ENCODE results near the gene LYSET. TPM values are rescaled to one million over a fixed set of nuclear protein-coding genes. Genes with fewer than 3 reads are reported as not detected.
"Not testable (repeated sequence)": the region's sequence is repeated elsewhere in the genome, so short reads cannot be mapped to it uniquely, and the experiment has no call there.

LYSET gene
- total RNA-seq, 2 donors from 2014 or later: 7.3 to 28.9 TPM

GRCh38 chr14:93161411-93161940 lies 23.6 kb upstream of the LYSET start:
- Histone ChIP-seq H3K4me3 (no peak overlapping the region), H3K36me3 (no peaks in the 10 kb centered on the region), H3K27me3 (replicated peaks; ENCODE audit: insufficient read depth) (no peaks in the 10 kb centered on the region), H3K4me1 (replicated peaks) (no peaks in the 10 kb centered on the region), H3K9me3 (no peaks in the 10 kb centered on the region), H3K27ac (no peak overlapping the region)
- DNase-seq (ENCODE audit: low spot score): no peak
- intact Hi-C loops (cut with DNase I): no loop called here
- 71% methylated on average over 4 of the region's 4 CpGs for WGBS
- TF ChIP-seq CTCF (IDR thresholded peaks at IDR 0.05) (no peak), POLR2A (IDR thresholded peaks at IDR 0.05) (no peak), POLR2AphosphoS5 (IDR thresholded peaks at IDR 0.05) (no peak)

DNA sequence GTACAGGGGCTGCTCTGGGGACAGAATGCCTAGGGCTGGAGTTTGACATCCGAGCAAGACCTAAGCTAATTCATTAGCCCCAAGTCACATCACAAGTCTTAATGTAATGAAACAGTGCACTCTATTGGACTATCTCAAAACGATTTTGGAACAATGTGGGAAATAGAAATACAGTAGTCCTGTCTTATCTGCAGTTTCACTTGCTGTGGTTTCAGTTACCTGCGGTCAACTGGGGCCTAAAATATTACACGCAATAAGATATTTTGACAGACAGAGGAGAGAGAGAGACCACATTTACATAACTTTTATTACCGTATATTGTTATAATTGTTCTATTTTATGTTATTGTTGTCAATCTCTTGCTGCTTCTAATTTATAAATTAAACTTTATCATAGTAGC lies 21.6 kb upstream of the LYSET start:
- WGBS: 70% methylated on average over 5 of the region's 5 CpGs
- H3K36me3 ChIP-seq: no peaks in the 10 kb centered on the region
- no peak overlapping the region for H3K27ac ChIP-seq
- H3K27me3 ChIP-seq (replicated peaks; ENCODE audit: insufficient read depth): no peaks in the 10 kb centered on the region
- H3K9me3 ChIP-seq: no peaks in the 10 kb centered on the region
- H3K4me1 ChIP-seq (replicated peaks): no peaks in the 10 kb centered on the region
- DNase-seq (ENCODE audit: low spot score): no peak
- TF ChIP-seq POLR2AphosphoS5 (IDR thresholded peaks at IDR 0.05) (no peak), POLR2A (IDR thresholded peaks at IDR 0.05) (no peak)
- H3K4me3 ChIP-seq: no peak overlapping the region
- intact Hi-C loops (cut with DNase I): no loop called here

DNA sequence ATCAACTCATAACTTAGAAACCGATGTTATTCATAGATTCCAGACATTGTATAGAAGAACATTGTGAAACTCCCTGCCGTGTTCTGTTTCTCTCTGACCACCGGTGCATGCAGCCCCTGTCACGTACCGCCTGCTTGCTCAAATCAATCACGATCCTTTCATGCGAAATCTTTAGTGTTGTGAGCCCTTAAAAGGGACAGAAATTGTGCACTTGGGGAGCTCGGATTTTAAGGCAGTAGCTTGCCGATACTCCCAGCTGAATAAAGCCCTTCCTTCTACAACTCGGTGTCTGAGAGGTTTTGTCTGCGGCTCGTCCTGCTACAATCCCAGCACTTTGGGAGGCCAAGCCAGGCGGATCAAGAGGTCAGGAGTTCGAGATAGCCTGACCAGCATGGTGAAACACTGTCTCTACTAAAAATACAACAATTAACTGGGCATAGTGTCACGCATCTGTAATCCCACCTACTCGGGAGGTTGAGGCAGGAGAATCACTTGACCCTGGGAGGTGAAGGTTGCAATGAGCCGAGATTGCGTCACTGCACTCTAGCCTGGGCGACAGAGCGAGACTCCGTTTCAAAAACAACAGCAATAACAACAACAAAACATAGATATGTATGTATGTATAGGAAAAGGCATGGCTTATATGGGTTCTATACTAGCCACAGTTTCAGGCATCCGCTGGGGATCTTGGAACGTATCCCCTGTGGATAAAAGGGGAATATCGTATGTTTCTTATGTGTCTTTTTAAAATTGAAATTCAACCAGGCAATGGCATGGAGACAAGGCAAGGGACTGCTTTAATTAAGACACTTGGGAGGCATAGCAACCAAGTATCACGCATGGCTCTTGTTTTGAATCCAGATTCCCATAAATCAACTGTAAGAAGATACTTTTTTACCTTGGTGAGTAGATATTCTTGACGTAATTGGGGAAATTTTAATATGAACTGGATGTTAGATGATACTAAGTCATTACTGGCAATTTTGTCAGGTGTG lies 19.5 kb upstream of the LYSET start:
- H3K4me3 ChIP-seq; H3K36me3 ChIP-seq; H3K27me3 ChIP-seq (replicated peaks; ENCODE audit: insufficient read depth); H3K27ac ChIP-seq; intact Hi-C loops (cut with DNase I); DNase-seq (ENCODE audit: low spot score); H3K4me1 ChIP-seq (replicated peaks); H3K9me3 ChIP-seq: not testable (repeated sequence)
- WGBS: 77% methylated on average over 26 of the region's 26 CpGs

DNA sequence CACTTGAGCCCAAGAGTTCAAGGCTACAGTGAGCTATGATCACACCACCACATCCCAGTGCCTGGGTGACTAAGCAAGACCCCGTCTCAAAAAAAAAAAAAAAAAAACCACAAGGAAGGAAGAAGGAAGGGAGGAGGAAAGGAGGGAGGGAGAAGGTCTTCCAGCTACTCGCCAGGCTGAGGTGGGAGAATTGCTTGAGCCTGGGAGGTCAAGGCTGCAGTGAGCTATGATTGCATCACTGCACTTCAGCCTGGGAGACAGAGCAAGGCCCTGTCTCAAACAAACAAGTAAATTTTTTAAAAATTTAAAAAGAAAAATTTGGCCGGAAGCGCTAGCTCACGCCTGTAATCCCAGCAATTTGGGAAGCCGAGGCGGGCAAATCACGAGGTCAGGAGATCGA lies 16.5 kb upstream of the LYSET start:
- H3K4me1 ChIP-seq (replicated peaks); H3K4me3 ChIP-seq; H3K27ac ChIP-seq; H3K9me3 ChIP-seq; intact Hi-C loops (cut with DNase I); H3K36me3 ChIP-seq; H3K27me3 ChIP-seq (replicated peaks; ENCODE audit: insufficient read depth); DNase-seq (ENCODE audit: low spot score): not testable (repeated sequence)
- WGBS: 84% methylated on average over 9 of the region's 9 CpGs

DNA sequence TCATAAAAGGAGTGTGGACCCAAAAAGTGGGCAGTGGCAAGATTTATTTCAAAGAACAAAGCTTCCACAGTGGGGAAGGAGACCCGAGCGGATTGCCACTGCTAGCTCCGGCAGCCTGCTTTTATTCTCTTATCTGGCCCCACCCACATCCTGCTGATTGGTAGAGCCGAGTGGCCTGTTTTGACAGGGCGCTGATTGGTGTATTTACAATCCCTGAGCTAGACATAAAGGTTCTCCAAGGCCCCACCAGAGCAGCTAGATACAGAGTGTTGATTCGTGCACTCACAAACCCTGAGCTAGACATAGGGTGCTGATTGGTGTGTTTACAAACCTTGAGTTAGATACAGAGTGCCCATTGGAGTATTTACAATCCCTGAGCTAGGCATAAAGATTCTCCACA lies 15.5 kb upstream of the LYSET start:
- H3K4me1 ChIP-seq (replicated peaks); H3K36me3 ChIP-seq; H3K27ac ChIP-seq; H3K4me3 ChIP-seq; H3K27me3 ChIP-seq (replicated peaks; ENCODE audit: insufficient read depth); DNase-seq (ENCODE audit: low spot score); intact Hi-C loops (cut with DNase I); H3K9me3 ChIP-seq: not testable (repeated sequence)
- 85% methylated on average over 6 of the region's 6 CpGs for WGBS

DNA sequence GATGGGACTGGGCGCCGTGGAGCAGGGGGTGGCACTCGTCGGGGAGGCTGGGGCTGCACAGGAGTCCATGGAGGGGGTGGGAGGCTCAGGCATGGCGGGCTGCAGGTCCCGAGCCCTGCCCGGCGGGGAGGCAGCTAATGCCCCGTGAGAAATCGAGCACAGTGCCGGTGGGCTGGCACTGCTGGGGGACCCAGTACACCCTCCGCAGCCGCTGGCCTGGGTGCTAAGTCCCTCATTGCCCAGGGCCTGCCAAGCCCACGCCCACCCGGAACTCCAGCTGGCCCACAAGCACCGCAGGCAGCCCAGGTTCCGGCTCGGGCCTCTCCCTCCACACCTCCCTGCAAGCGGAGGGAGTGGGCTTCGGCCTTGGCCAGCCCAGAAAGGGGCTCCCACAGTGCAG lies 15.0 kb upstream of the LYSET start:
- DNase-seq (ENCODE audit: low spot score); H3K4me1 ChIP-seq (replicated peaks); H3K9me3 ChIP-seq; H3K36me3 ChIP-seq; H3K27me3 ChIP-seq (replicated peaks; ENCODE audit: insufficient read depth); H3K27ac ChIP-seq; H3K4me3 ChIP-seq; intact Hi-C loops (cut with DNase I): not testable (repeated sequence)
- WGBS: no CpG with 5 or more reads among the region's 20 CpGs

DNA sequence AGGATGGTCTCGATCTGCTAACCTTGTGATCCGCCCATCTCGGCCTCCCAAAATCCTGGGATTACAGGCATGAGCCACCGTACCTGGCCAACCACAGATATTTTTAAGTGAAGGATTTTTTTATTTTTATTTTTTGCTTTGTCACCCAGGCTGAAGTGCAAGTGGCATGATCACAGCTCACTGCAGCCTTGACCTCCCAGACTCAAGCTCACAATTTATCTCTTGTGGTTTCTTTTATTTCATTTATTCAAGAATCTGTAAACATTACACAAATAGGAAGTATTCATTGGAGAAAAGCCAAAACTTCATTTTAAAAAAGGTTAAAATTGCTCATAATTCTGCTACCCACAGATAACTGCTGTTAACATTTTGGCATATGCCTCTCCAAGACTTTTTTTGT lies 13.7 kb upstream of the LYSET start:
- intact Hi-C loops (cut with DNase I): no loop called here
- H3K9me3 ChIP-seq: no peaks in the 10 kb centered on the region
- DNase-seq (ENCODE audit: low spot score): no peak
- no peaks in the 10 kb centered on the region for H3K36me3 ChIP-seq
- WGBS: 77% methylated on average over 4 of the region's 4 CpGs
- H3K27me3 ChIP-seq (replicated peaks; ENCODE audit: insufficient read depth): no peaks in the 10 kb centered on the region
- no peak overlapping the region for H3K27ac ChIP-seq
- H3K4me3 ChIP-seq: no peak overlapping the region
- H3K4me1 ChIP-seq (replicated peaks): no peaks in the 10 kb centered on the region
- TF ChIP-seq CTCF (IDR thresholded peaks at IDR 0.05) (no peak), POLR2AphosphoS5 (IDR thresholded peaks at IDR 0.05) (no peak), POLR2A (IDR thresholded peaks at IDR 0.05) (no peak)
